GM23338 (cell line): ENCODE results near the gene ZBTB20. TPM values are rescaled to one million over a fixed set of nuclear protein-coding genes. Genes with fewer than 3 reads are reported as not detected.

Experiments
- ATAC-seq: fragments of 200-7000 bp; cut with Tn5 transposase; 3 replicates; pipeline ENCODE4 v1.9.1; 2020
- DNase-seq: peaks from one replicate; pipeline ENCODE4 v3.0.0-alpha.2; 2015; ENCODE audit warnings: low spot score
- H2AFZ ChIP-seq: fragments of 200-600 bp; sonication (generic); 2 replicates; pipeline ENCODE4 v1.8.0; 2016; ENCODE audit warnings: antibody characterized with exemption, mild to moderate bottlenecking, moderate library complexity
- H3F3A ChIP-seq: fragments of 200-600 bp; sonication (generic); replicated peaks from 2 replicates; pipeline ENCODE4 v1.8.0; 2017; ENCODE audit warnings: antibody characterized with exemption, mixed run types, low read depth
- H3K27ac ChIP-seq: fragments of 200-600 bp; sonication (generic); 2 replicates; pipeline ENCODE4 v1.6.1; 2016; ENCODE audit warnings: low read depth
- H3K27me3 ChIP-seq: fragments of 200-600 bp; sonication (generic); 2 replicates; pipeline ENCODE4 v1.8.0; 2016; ENCODE audit warnings: mild to moderate bottlenecking, mixed run types, moderate library complexity; ENCODE audit not compliant: insufficient read depth
- H3K36me3 ChIP-seq: fragments of 200-600 bp; sonication (generic); 2 replicates; pipeline ENCODE4 v1.8.0; 2016; ENCODE audit warnings: mild to moderate bottlenecking; ENCODE audit not compliant: insufficient read depth
- H3K4me1 ChIP-seq: fragments of 200-600 bp; sonication (generic); 2 replicates; pipeline ENCODE4 v1.8.0; 2016; ENCODE audit warnings: mild to moderate bottlenecking, moderate library complexity; ENCODE audit not compliant: insufficient read depth
- H3K4me2 ChIP-seq: fragments of 200-600 bp; sonication (generic); 2 replicates; pipeline ENCODE4 v1.7.1; 2017; ENCODE audit warnings: mixed run types
- H3K4me3 ChIP-seq: fragments of 200-600 bp; sonication (generic); 2 replicates; pipeline ENCODE4 v1.6.1; 2016; ENCODE audit warnings: mixed run types
- H3K79me2 ChIP-seq: fragments of 200-600 bp; sonication (generic); replicated peaks from 2 replicates; pipeline ENCODE4 v1.8.0; 2017; ENCODE audit warnings: mild to moderate bottlenecking; ENCODE audit not compliant: insufficient read depth
- H3K9me2 ChIP-seq: fragments of 200-600 bp; sonication (generic); 2 replicates; pipeline ENCODE4 v1.8.0; 2017; ENCODE audit not compliant: insufficient read depth
- H4K20me1 ChIP-seq: fragments of 200-600 bp; sonication (generic); replicated peaks from 2 replicates; pipeline ENCODE4 v1.8.0; 2017; ENCODE audit warnings: mild to moderate bottlenecking; ENCODE audit not compliant: insufficient read depth
- H3K27ac Mint-ChIP-seq: 2 replicates; pipeline ENCODE4 v1.8.0; 2020; ENCODE audit warnings: inconsistent platforms, mild to moderate bottlenecking, moderate library complexity, mixed read lengths
- H3K27me3 Mint-ChIP-seq: 3 replicates; pipeline ENCODE4 v1.8.0; 2022; ENCODE audit warnings: low read depth, mild to moderate bottlenecking, moderate library complexity, mixed read lengths, inconsistent platforms; ENCODE audit not compliant: insufficient read depth, poor library complexity
- H3K36me3 Mint-ChIP-seq: 3 replicates; pipeline ENCODE4 v1.8.0; 2021; ENCODE audit warnings: low read depth, mild to moderate bottlenecking, inconsistent platforms, moderate library complexity, mixed read lengths
- H3K4me1 Mint-ChIP-seq: 3 replicates; pipeline ENCODE4 v1.8.0; 2020; ENCODE audit warnings: mild to moderate bottlenecking, inconsistent platforms, mixed read lengths
- H3K4me3 Mint-ChIP-seq: 3 replicates; pipeline ENCODE4 v1.8.0; 2021; ENCODE audit warnings: moderate library complexity, mild to moderate bottlenecking, inconsistent platforms, mixed read lengths
- H3K9me3 Mint-ChIP-seq: 3 replicates; pipeline ENCODE4 v1.8.0; 2020; ENCODE audit warnings: moderate library complexity, mild to moderate bottlenecking, inconsistent platforms, mixed read lengths
- EZH2 ChIP-seq: fragments of 200-600 bp; sonication (generic); IDR thresholded peaks from one replicate; pipeline ENCODE4 v1.8.0; 2017; ENCODE audit warnings: antibody characterized with exemption, mild to moderate bottlenecking, low read depth; ENCODE audit not compliant: unreplicated experiment
- JUNB ChIP-seq: IDR thresholded peaks from one replicate; pipeline ENCODE4 v1.6.1; 2016; ENCODE audit warnings: antibody characterized with exemption; ENCODE audit not compliant: unreplicated experiment
- NANOG ChIP-seq: IDR thresholded peaks from 2 replicates; pipeline ENCODE4 v1.6.1; 2016; ENCODE audit warnings: antibody characterized with exemption, borderline replicate concordance
- REST ChIP-seq: IDR thresholded peaks from one replicate; pipeline ENCODE4 v1.6.1; 2018; ENCODE audit warnings: antibody characterized with exemption; ENCODE audit not compliant: unreplicated experiment
- ZNF114 ChIP-seq: fragments of 250-450 bp; sonication (Bioruptor Pico); IDR thresholded peaks from 2 replicates; pipeline ENCODE4 v1.5.0; 2020; ENCODE audit warnings: mild to moderate bottlenecking, moderate library complexity
- polyA plus RNA-seq: library from polyadenylated mRNA; unstranded; fragments of >200 nt; fragmentation: Nextera tagmentation; extraction: Ambion mirVana; gene quantifications from 2 replicates; pipeline ENCODE4 v1.2.1, GENCODE V29; 2016
- total RNA-seq: library from RNA; depleted of rRNA; stranded (reverse); fragments of >200 nt; shearing (Covaris generic); gene quantifications from 2 replicates; pipeline ENCODE4 v1.2.3, GENCODE V29; 2014
- TF ChIP-seq, protein P1 (sequence below): fragments of 250-450 bp; sonication (Bioruptor Pico); IDR thresholded peaks from 2 replicates; pipeline ENCODE4 v1.5.0; 2020; ENCODE audit warnings: mild to moderate bottlenecking, moderate library complexity

Gene ZBTB20
- total and polyA plus RNA-seq, 2 experiments from 2014 or later = 2.0 to 3.3 TPM

DNA sequence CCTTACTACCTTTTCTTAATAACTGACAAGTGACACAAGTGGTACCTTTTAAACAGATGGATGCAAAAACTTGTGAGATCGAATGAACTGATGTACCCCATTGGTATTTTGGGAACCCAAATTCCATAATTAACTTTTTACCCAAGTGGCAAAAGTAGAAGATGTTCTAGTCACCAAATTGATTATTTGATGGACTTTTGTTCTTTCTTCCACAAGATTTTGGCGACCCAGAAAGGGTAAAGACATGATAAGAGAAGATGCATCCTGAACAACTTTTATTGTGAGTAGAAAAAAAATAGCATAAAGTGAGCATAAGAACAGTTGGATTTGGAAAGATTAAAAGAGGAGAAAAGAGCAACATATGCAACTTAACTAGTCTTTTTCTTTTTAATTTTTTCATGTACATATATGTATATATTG, 693.7 kb downstream of the ZBTB20 start (continued):
- TF ChIP-seq, protein P1, sequence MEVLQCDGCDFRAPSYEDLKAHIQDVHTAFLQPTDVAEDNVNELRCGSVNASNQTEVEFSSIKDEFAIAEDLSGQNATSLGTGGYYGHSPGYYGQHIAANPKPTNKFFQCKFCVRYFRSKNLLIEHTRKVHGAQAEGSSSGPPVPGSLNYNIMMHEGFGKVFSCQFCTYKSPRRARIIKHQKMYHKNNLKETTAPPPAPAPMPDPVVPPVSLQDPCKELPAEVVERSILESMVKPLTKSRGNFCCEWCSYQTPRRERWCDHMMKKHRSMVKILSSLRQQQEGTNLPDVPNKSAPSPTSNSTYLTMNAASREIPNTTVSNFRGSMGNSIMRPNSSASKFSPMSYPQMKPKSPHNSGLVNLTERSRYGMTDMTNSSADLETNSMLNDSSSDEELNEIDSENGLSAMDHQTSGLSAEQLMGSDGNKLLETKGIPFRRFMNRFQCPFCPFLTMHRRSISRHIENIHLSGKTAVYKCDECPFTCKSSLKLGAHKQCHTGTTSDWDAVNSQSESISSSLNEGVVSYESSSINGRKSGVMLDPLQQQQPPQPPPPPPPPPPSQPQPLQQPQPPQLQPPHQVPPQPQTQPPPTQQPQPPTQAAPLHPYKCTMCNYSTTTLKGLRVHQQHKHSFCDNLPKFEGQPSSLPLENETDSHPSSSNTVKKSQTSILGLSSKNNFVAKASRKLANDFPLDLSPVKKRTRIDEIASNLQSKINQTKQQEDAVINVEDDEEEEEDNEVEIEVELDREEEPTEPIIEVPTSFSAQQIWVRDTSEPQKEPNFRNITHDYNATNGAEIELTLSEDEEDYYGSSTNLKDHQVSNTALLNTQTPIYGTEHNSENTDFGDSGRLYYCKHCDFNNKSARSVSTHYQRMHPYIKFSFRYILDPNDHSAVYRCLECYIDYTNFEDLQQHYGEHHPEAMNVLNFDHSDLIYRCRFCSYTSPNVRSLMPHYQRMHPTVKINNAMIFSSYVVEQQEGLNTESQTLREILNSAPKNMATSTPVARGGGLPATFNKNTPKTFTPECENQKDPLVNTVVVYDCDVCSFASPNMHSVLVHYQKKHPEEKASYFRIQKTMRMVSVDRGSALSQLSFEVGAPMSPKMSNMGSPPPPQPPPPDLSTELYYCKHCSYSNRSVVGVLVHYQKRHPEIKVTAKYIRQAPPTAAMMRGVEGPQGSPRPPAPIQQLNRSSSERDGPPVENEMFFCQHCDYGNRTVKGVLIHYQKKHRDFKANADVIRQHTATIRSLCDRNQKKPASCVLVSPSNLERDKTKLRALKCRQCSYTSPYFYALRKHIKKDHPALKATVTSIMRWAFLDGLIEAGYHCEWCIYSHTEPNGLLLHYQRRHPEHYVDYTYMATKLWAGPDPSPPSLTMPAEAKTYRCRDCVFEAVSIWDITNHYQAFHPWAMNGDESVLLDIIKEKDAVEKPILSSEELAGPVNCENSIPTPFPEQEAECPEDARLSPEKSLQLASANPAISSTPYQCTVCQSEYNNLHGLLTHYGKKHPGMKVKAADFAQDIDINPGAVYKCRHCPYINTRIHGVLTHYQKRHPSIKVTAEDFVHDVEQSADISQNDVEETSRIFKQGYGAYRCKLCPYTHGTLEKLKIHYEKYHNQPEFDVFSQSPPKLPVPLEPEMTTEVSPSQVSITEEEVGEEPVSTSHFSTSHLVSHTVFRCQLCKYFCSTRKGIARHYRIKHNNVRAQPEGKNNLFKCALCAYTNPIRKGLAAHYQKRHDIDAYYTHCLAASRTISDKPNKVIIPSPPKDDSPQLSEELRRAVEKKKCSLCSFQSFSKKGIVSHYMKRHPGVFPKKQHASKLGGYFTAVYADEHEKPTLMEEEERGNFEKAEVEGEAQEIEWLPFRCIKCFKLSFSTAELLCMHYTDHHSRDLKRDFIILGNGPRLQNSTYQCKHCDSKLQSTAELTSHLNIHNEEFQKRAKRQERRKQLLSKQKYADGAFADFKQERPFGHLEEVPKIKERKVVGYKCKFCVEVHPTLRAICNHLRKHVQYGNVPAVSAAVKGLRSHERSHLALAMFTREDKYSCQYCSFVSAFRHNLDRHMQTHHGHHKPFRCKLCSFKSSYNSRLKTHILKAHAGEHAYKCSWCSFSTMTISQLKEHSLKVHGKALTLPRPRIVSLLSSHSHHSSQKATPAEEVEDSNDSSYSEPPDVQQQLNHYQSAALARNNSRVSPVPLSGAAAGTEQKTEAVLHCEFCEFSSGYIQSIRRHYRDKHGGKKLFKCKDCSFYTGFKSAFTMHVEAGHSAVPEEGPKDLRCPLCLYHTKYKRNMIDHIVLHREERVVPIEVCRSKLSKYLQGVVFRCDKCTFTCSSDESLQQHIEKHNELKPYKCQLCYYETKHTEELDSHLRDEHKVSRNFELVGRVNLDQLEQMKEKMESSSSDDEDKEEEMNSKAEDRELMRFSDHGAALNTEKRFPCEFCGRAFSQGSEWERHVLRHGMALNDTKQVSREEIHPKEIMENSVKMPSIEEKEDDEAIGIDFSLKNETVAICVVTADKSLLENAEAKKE = no peak

DNA sequence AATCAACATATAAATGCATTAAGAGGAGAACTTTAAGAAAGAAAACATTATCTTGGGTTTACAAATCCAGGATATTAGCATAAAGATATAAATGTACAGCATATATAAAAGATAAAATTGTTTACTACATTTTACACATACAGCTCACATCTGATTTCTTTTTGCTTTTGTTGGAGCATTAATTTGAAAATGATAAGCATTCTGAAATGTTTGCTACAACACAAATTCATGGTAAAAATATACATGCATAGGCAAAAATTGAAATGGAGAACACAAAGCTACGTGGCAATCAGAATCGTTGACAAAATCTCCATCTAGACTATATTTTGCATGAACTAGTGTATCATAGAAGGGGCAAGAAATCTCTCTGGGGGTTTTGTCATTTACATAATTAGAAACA, 694.2 kb downstream of the ZBTB20 start:
- Histone ChIP-seq H3K4me1 (peaks cover 14% of the 10 kb centered on the region), H3K27ac (no peak overlapping the region), H3K4me3 (no peak overlapping the region), H3K79me2 (no peaks in the 10 kb centered on the region), H2AFZ (no peak overlapping the region), H3K4me2 (no peak overlapping the region), H3K36me3 (no peaks in the 10 kb centered on the region), H3K9me2 (no peaks in the 10 kb centered on the region), H3K27me3 (no peaks in the 10 kb centered on the region), H3F3A (no peaks in the 10 kb centered on the region), H4K20me1 (no peaks in the 10 kb centered on the region)
- Mint-ChIP-seq H3K36me3 (no peaks in the 10 kb centered on the region), H3K27me3 (no peaks in the 10 kb centered on the region), H3K9me3 (no peaks in the 10 kb centered on the region), H3K4me3 (no peak overlapping the region), H3K4me1 (peaks cover 36% of the 10 kb centered on the region), H3K27ac (no peak overlapping the region)
- no peak for ATAC-seq
- no peak for DNase-seq
- TF ChIP-seq EZH2 = no peak
- no peak for TF ChIP-seq REST
- no peak for TF ChIP-seq JUNB
- TF ChIP-seq NANOG = no peak
- TF ChIP-seq, protein P1 = no peak
- TF ChIP-seq ZNF114 = no peak
